OCI-M2 (cell line): ENCODE data around the gene CTTN.

Experiments used
- DNase-seq: peaks from one replicate; lab custom pipeline; 2025; ENCODE audit not compliant: unreplicated experiment; lab: John Stamatoyannopoulos, UW

CTTN gene

GRCh38 chr11:70397983-70398833 is at the start of gene CTTN:
Gene CTTN (plus strand): TSS chr11:70398529. CDS start chr11:70407298, 8,769 bp downstream.
- no peak for DNase-seq

GRCh38 chr11:70348608-70349007 is 49.7 kb upstream of the CTTN start:
- DNase-seq: no peak

GRCh38 chr11:70351646-70352045 is 46.7 kb upstream of the CTTN start:
- no peak for DNase-seq

- no peak for DNase-seq
Measured at GRCh38 chr11:70352100-70352499, 46.2 kb upstream of the CTTN start.

GRCh38 chr11:70352601-70353000 is 45.7 kb upstream of the CTTN start:
- DNase-seq: no peak

GRCh38 chr11:70353329-70353728 is 45.0 kb upstream of the CTTN start:
- DNase-seq: no peak

- DNase-seq: no peak
Measured at GRCh38 chr11:70353900-70354568, 44.3 kb upstream of the CTTN start.

GRCh38 chr11:70354629-70355028 is 43.7 kb upstream of the CTTN start:
- no peak for DNase-seq

- DNase-seq: no peak
Measured at GRCh38 chr11:70358753-70359152, 39.6 kb upstream of the CTTN start.

- no peak for DNase-seq
Measured at GRCh38 chr11:70359451-70360205, 38.7 kb upstream of the CTTN start.

GRCh38 chr11:70360211-70360610 is 38.1 kb upstream of the CTTN start:
- no peak for DNase-seq

GRCh38 chr11:70364178-70364577 is 34.2 kb upstream of the CTTN start:
- no peak for DNase-seq

- no peak for DNase-seq
Measured at GRCh38 chr11:70364745-70365543, 33.4 kb upstream of the CTTN start.

GRCh38 chr11:70365544-70365927 is 32.8 kb upstream of the CTTN start:
- DNase-seq: no peak

- no peak for DNase-seq
Measured at GRCh38 chr11:70367071-70367470, 31.3 kb upstream of the CTTN start.

- no peak for DNase-seq
Measured at GRCh38 chr11:70368961-70369360, 29.4 kb upstream of the CTTN start.

- no peak for DNase-seq
Measured at GRCh38 chr11:70371241-70371640, 27.1 kb upstream of the CTTN start.

GRCh38 chr11:70372076-70372475 is 26.3 kb upstream of the CTTN start:
- no peak for DNase-seq

GRCh38 chr11:70376621-70377020 is 21.7 kb upstream of the CTTN start:
- DNase-seq: no peak

- no peak for DNase-seq
Measured at GRCh38 chr11:70377645-70378044, 20.7 kb upstream of the CTTN start.
